Smooth muscle cell (in vitro differentiated cells): ENCODE measurements around the gene DIP2C. TPM values are rescaled to one million over a fixed set of nuclear protein-coding genes. Genes with fewer than 3 reads are reported as not detected.

Experiments
- DNase-seq: peaks from one replicate; lab custom pipeline; 2025; ENCODE audit not compliant: unreplicated experiment; lab: John Stamatoyannopoulos, UW
- H2AFZ ChIP-seq: fragments of 200-600 bp; sonication (generic); 2 replicates; pipeline ENCODE4 v1.6.0; 2016; ENCODE audit warnings: antibody characterized with exemption, low read depth, mild to moderate bottlenecking
- H3F3A ChIP-seq: fragments of 200-600 bp; sonication (generic); 2 replicates; pipeline ENCODE4 v1.6.0; 2017; ENCODE audit warnings: antibody characterized with exemption, low read depth
- H3K27ac ChIP-seq: fragments of 200-600 bp; sonication (generic); 2 replicates; pipeline ENCODE4 v1.5.1; 2016; ENCODE audit warnings: low read depth, mild to moderate bottlenecking
- H3K27me3 ChIP-seq: fragments of 200-600 bp; sonication (generic); 2 replicates; pipeline ENCODE4 v1.6.1; 2016; ENCODE audit warnings: low read depth, mild to moderate bottlenecking
- H3K36me3 ChIP-seq: fragments of 200-600 bp; sonication (generic); 2 replicates; pipeline ENCODE4 v1.5.1; 2016; ENCODE audit warnings: low read depth
- H3K4me1 ChIP-seq: fragments of 200-600 bp; sonication (generic); 2 replicates; pipeline ENCODE4 v1.5.1; 2016; ENCODE audit warnings: low read depth
- H3K4me2 ChIP-seq: fragments of 200-600 bp; sonication (generic); 2 replicates; pipeline ENCODE4 v1.6.0; 2016; ENCODE audit warnings: mild to moderate bottlenecking
- H3K4me3 ChIP-seq: fragments of 200-600 bp; sonication (generic); 2 replicates; pipeline ENCODE4 v1.5.1; 2016; ENCODE audit warnings: mild to moderate bottlenecking
- H3K79me2 ChIP-seq: fragments of 200-600 bp; sonication (generic); 2 replicates; pipeline ENCODE4 v1.6.0; 2016; ENCODE audit warnings: low read depth, mild to moderate bottlenecking
- H3K9ac ChIP-seq: fragments of 200-600 bp; sonication (generic); 2 replicates; pipeline ENCODE4 v1.6.0; 2016; ENCODE audit warnings: low read depth
- H3K9me3 ChIP-seq: fragments of 200-600 bp; sonication (generic); replicated peaks from 2 replicates; pipeline ENCODE4 v1.5.1; 2016; ENCODE audit warnings: low read depth
- H4K20me1 ChIP-seq: fragments of 200-600 bp; sonication (generic); 2 replicates; pipeline ENCODE4 v1.6.0; 2016; ENCODE audit warnings: low read depth
- WGBS: methylation state at CpG from one replicate; pipeline ENCODE4 v1.1.7; 2016; ENCODE audit warnings: low lambda C conversion rate; 5-methylcytosine and 5-hydroxymethylcytosine counted together
- polyA plus RNA-seq: library from polyadenylated mRNA; unstranded; fragments of >200 nt; fragmentation: Nextera tagmentation; extraction: Ambion mirVana; gene quantifications from 2 replicates; pipeline ENCODE4 v1.2.1, GENCODE V29; 2016
- total RNA-seq: library from RNA; depleted of rRNA; stranded (reverse); fragments of >200 nt; gene quantifications from 2 replicates; pipeline ENCODE4 v1.2.3, GENCODE V29; 2014
- TF ChIP-seq, protein P1 (sequence below): fragments of 200-600 bp; sonication (generic); IDR thresholded peaks from 2 replicates; pipeline ENCODE4 v1.5.1; 2017; ENCODE audit warnings: borderline replicate concordance, mild to moderate bottlenecking, antibody characterized with exemption; ENCODE audit not compliant: insufficient read depth, poor library complexity, severe bottlenecking

Gene DIP2C
- total and polyA plus RNA-seq, 2 experiments from 2014 or later = 14.9 to 15.3 TPM

DNA sequence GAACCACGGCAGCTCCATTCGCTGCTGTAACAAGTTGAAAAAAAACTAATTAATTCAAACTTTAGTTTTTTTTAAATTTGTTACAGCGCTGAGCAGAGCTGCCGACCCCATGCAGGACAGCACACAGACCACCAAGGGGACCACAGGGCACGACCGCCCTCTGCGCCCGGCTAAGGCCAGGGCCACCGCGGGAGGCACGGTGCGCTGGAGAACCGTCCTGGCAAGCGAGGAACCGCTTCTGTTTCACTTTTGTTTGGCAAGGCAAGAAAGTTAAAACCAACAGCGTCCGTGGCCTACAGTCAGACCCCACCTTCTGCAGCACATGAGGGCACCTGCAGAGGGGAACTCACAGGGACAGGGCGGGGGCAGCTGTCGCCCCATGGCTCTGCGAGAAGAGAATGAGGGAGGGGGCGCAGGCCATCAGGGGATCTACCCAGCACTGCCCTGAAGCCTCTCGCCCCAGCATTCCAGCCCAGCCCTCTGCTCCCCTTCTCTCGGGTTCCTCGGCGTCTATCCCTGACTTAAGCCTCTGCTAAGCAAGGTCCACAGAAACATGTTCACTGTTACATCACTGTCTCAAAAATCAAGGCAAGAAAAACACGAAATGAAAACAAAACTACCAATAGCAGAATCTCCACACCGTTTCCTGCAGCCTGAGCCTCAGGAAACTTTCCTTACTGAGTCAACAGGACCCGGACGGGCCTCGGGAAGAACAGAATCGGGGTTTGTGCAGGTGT, 204.4 kb downstream of the DIP2C start:
- Histone ChIP-seq H3K4me1 (no peaks in the 10 kb centered on the region), H3K9ac (no peak overlapping the region), H3K27me3 (no peaks in the 10 kb centered on the region), H3K27ac (no peak overlapping the region), H3K36me3 (no peaks in the 10 kb centered on the region), H3K4me2 (no peak overlapping the region), H2AFZ (no peak overlapping the region), H3K79me2 (peaks cover 39% of the 10 kb centered on the region), H3K4me3 (no peak overlapping the region), H3K9me3 (no peaks in the 10 kb centered on the region), H4K20me1 (peaks cover 94% of the 10 kb centered on the region), H3F3A (no peaks in the 10 kb centered on the region)
- TF ChIP-seq, protein P1, sequence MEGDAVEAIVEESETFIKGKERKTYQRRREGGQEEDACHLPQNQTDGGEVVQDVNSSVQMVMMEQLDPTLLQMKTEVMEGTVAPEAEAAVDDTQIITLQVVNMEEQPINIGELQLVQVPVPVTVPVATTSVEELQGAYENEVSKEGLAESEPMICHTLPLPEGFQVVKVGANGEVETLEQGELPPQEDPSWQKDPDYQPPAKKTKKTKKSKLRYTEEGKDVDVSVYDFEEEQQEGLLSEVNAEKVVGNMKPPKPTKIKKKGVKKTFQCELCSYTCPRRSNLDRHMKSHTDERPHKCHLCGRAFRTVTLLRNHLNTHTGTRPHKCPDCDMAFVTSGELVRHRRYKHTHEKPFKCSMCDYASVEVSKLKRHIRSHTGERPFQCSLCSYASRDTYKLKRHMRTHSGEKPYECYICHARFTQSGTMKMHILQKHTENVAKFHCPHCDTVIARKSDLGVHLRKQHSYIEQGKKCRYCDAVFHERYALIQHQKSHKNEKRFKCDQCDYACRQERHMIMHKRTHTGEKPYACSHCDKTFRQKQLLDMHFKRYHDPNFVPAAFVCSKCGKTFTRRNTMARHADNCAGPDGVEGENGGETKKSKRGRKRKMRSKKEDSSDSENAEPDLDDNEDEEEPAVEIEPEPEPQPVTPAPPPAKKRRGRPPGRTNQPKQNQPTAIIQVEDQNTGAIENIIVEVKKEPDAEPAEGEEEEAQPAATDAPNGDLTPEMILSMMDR = no peak
- WGBS = 92% methylated on average over 31 of the region's 31 CpGs
- DNase-seq = no peak

DNA sequence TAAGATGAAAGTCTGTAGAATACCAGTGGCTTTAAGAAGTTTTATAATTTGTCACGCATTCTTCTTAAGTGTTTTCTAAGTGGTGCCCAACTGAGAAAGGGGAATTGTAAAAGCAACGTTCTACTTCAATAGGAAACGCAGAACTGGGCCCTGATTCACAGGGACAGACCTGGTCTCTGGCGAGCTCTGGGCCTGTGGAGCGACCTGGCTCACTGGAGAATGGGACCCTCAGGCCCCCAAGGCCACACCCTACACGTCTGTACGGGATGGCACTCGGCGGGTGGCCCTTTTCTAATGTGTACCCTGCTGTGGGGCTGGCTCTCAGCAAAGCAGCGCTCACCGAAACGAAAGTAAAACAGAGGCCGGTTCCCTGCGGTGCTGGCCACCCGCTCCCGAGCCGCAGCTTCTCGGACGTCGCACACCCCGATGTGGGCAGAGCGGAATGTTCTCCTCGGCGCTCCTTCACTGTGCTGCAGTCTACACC, 205.0 kb downstream of the DIP2C start:
- Histone ChIP-seq H3K9me3 (no peaks in the 10 kb centered on the region), H4K20me1 (peaks cover 96% of the 10 kb centered on the region), H3K4me1 (no peaks in the 10 kb centered on the region), H3K27ac (no peak overlapping the region), H3K36me3 (no peaks in the 10 kb centered on the region), H3K9ac (no peak overlapping the region), H2AFZ (no peak overlapping the region), H3K4me3 (no peak overlapping the region), H3F3A (no peaks in the 10 kb centered on the region), H3K27me3 (no peaks in the 10 kb centered on the region), H3K4me2 (no peak overlapping the region), H3K79me2 (peaks cover 38% of the 10 kb centered on the region)
- WGBS = 86% methylated on average over 24 of the region's 24 CpGs
- no peak for DNase-seq
- TF ChIP-seq, protein P1 = no peak

DNA sequence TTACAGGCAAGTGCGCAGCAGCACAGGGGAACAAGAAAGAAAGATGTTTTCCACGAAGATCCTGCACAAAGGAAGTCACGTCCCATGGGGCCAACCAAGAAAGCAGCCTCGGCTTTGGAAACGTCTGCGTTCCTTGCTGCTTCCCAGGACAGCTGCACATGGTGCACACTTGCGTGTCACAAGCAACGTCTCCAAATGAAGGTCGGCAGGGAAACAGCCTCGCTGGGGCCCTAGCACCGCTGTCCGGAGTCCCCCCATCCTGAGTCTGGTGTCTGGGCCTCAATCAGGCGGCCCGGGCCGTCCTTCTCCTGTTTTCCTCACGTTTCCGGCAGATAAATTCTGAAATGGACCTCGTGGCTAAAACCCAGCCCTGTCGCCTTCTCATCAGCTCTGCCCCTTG, 206.2 kb downstream of the DIP2C start:
- H4K20me1 ChIP-seq = peaks cover 92% of the 10 kb centered on the region
- H3K9ac ChIP-seq = no peak overlapping the region
- no peak overlapping the region for H3K4me2 ChIP-seq
- H3K36me3 ChIP-seq = no peaks in the 10 kb centered on the region
- H3K79me2 ChIP-seq = peaks cover 26% of the 10 kb centered on the region
- no peak overlapping the region for H3K27ac ChIP-seq
- H3K4me1 ChIP-seq = no peaks in the 10 kb centered on the region
- H3K27me3 ChIP-seq = no peaks in the 10 kb centered on the region
- H3F3A ChIP-seq = no peaks in the 10 kb centered on the region
- TF ChIP-seq, protein P1 = no peak
- H3K4me3 ChIP-seq = no peak overlapping the region
- 98% methylated on average over 19 of the region's 19 CpGs for WGBS
- DNase-seq = no peak
- no peak overlapping the region for H2AFZ ChIP-seq
- H3K9me3 ChIP-seq = no peaks in the 10 kb centered on the region

DNA sequence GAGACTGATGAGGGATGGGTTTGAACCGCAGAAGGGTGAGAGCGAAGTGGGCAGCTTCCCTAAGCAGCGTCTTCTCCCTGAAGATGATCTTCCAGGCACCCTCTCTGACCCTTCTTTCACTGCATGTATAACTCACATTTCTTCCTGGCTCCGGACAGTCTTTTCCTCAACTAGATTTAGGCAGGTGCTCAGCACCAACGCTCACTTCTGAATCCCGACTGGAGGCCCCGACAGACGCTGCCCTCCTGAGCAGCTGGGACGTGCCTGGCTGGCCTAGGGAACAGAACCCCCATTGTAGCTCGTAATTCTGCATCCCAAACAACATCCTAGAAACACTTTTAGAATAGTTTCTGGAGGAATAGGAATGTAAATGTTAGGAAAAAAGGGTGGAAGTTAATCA, 206.6 kb downstream of the DIP2C start:
- Histone ChIP-seq H3K9me3 (no peaks in the 10 kb centered on the region), H3K4me2 (no peak overlapping the region), H3K79me2 (peaks cover 22% of the 10 kb centered on the region), H3K4me1 (no peaks in the 10 kb centered on the region), H3K36me3 (no peaks in the 10 kb centered on the region), H3F3A (no peaks in the 10 kb centered on the region), H4K20me1 (peaks cover 88% of the 10 kb centered on the region), H3K27ac (no peak overlapping the region), H3K27me3 (no peaks in the 10 kb centered on the region), H2AFZ (no peak overlapping the region), H3K9ac (no peak overlapping the region), H3K4me3 (no peak overlapping the region)
- TF ChIP-seq, protein P1 = no peak
- no peak for DNase-seq
- 95% methylated on average over 10 of the region's 10 CpGs for WGBS
